Lung (tissue), 12 donors: ENCODE measurements around the gene DNASE2. TPM values are rescaled to one million over a fixed set of nuclear protein-coding genes. Genes with fewer than 3 reads are reported as not detected.
"Not testable (repeated sequence)": the region's sequence is repeated elsewhere in the genome, so short reads cannot be mapped to it uniquely, and the experiment has no call there.

Source experiments
- ATAC-seq: fragments of 200-7000 bp; cut with Tn5 transposase; one replicate; pipeline ENCODE4 v1.9.1; 2020; ENCODE audit warnings: moderate number of reproducible peaks; ENCODE audit not compliant: insufficient read depth, low FRiP score
- DNase-seq, 3 donors: peaks; one replicate each; pipeline ENCODE4 v3.0.0-alpha.2; 2013 to 2017
- H3K27ac ChIP-seq, 2 donors: one replicate each; pipeline ENCODE4 v1.5.1; 2013; ENCODE audit warnings: mild to moderate bottlenecking in 2 of 2, moderate library complexity in 2 of 2, control low read depth in 1 of 2, inconsistent platforms in 1 of 2, low read depth in 1 of 2, low read length in 1 of 2
- H3K27me3 ChIP-seq, 3 donors: one replicate each; pipeline ENCODE4 v1.5.1; 2013; ENCODE audit warnings: low read length in 2 of 3; ENCODE audit not compliant: control insufficient read depth in 3 of 3, insufficient read depth in 3 of 3
- H3K36me3 ChIP-seq, 4 donors: one replicate each; pipeline ENCODE4 v1.5.1; 2013; ENCODE audit warnings: low read length in 4 of 4, mild to moderate bottlenecking in 1 of 4, moderate library complexity in 1 of 4; ENCODE audit not compliant: control insufficient read depth in 4 of 4, insufficient read depth in 4 of 4
- H3K4me1 ChIP-seq, 5 donors: one replicate each; pipeline ENCODE4 v1.5.1; 2013; ENCODE audit warnings: low read length in 5 of 5, mild to moderate bottlenecking in 2 of 5, moderate library complexity in 1 of 5; ENCODE audit not compliant: control insufficient read depth in 5 of 5, insufficient read depth in 5 of 5
- H3K4me3 ChIP-seq: one replicate; pipeline ENCODE4 v1.5.1; 2013; ENCODE audit warnings: mild to moderate bottlenecking, control low read depth, moderate library complexity
- H3K9ac ChIP-seq, 2 donors: one replicate each; pipeline ENCODE4 v1.5.1; 2013; ENCODE audit warnings: low read length in 2 of 2, control low read depth in 1 of 2; ENCODE audit not compliant: insufficient read depth in 1 of 2
- H3K9me3 ChIP-seq, 4 donors: one replicate each; pipeline ENCODE4 v1.5.1; 2013; ENCODE audit warnings: low read length in 3 of 4, mild to moderate bottlenecking in 1 of 4, moderate library complexity in 1 of 4; ENCODE audit not compliant: control insufficient read depth in 4 of 4, insufficient read depth in 3 of 4
- WGBS, 2 donors: extraction: QIAGEN DNeasy Blood & Tissue Kit; methylation state at CpG; one replicate each; pipeline ENCODE4 v1.1.7; 2013; 5-methylcytosine and 5-hydroxymethylcytosine counted together
- polyA plus RNA-seq, 2 donors: library from polyadenylated mRNA; stranded (reverse); fragments of 200-250 nt; gene quantifications; one replicate each; pipeline ENCODE4 v1.2.1, GENCODE V29; 2013
- total RNA-seq, 2 donors: library from RNA; depleted of rRNA in 1 of 2; stranded (reverse); fragments of >200 nt in 1 of 2; gene quantifications; one replicate each; pipeline ENCODE4 v1.2.1, GENCODE V29; 2014 to 2021
- TF ChIP-seq, protein P1 (sequence below): IDR thresholded peaks from 2 replicates; pipeline ENCODE4 v1.5.1; 2012; ENCODE audit warnings: mild to moderate bottlenecking; ENCODE audit errors: control extremely low read depth, extremely low read depth
- donor health status: control.
- donor health status: control.
- donor health status: Bipolar disorder and iron deficiency.
- donor health status: healthy.
- donor health status: DM: yes; HTN: yes; CAD: no.

Gene DNASE2
- total and polyA plus RNA-seq, 4 donors: 31.2 to 72.3 (median 50.1) TPM

DNA sequence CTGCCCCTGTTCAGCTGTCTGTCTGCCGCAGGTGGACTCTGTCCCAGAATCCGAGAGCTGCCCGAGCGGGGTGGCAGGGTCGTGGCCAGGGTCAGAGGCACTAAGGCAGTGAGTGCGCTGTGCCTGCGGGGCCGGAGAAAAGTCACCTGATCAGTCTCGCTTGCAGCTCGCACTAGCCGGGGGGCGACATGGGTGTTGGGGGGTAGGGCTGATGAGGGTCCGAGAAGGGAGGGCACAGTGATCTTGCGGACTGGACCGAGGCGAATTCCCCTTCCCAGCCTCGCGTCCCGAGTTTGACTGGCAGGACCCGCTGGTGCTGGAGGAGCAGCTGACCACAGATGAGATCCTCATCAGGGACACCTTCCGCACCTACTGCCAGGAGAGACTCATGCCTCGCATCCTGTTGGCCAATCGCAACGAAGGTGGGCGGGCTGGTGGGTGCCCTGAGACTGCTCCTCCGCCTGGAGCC, 10.3 kb upstream of the DNASE2 start:
- DNase-seq: no peak
- TF ChIP-seq, protein P1, sequence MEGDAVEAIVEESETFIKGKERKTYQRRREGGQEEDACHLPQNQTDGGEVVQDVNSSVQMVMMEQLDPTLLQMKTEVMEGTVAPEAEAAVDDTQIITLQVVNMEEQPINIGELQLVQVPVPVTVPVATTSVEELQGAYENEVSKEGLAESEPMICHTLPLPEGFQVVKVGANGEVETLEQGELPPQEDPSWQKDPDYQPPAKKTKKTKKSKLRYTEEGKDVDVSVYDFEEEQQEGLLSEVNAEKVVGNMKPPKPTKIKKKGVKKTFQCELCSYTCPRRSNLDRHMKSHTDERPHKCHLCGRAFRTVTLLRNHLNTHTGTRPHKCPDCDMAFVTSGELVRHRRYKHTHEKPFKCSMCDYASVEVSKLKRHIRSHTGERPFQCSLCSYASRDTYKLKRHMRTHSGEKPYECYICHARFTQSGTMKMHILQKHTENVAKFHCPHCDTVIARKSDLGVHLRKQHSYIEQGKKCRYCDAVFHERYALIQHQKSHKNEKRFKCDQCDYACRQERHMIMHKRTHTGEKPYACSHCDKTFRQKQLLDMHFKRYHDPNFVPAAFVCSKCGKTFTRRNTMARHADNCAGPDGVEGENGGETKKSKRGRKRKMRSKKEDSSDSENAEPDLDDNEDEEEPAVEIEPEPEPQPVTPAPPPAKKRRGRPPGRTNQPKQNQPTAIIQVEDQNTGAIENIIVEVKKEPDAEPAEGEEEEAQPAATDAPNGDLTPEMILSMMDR: no peak
- Histone ChIP-seq H3K36me3 (peaks cover 0 to 13% (median 10%) of the 10 kb centered on the region in 4 donors), H3K27ac (peak overlapping the region; percentile 75 to 79), H3K9ac (peak overlapping the region; percentile 60 to 74), H3K4me1 (peaks cover 0 to 12% (median 4%) of the 10 kb centered on the region in 5 donors), H3K4me3 (peak overlapping the region; percentile 71), H3K9me3 (no peaks in the 10 kb centered on the region), H3K27me3 (no peaks in the 10 kb centered on the region)
- ATAC-seq: no peak
- WGBS, 2 donors: 6 to 10% methylated on average over 21 to 26 of the region's 26 CpGs

DNA sequence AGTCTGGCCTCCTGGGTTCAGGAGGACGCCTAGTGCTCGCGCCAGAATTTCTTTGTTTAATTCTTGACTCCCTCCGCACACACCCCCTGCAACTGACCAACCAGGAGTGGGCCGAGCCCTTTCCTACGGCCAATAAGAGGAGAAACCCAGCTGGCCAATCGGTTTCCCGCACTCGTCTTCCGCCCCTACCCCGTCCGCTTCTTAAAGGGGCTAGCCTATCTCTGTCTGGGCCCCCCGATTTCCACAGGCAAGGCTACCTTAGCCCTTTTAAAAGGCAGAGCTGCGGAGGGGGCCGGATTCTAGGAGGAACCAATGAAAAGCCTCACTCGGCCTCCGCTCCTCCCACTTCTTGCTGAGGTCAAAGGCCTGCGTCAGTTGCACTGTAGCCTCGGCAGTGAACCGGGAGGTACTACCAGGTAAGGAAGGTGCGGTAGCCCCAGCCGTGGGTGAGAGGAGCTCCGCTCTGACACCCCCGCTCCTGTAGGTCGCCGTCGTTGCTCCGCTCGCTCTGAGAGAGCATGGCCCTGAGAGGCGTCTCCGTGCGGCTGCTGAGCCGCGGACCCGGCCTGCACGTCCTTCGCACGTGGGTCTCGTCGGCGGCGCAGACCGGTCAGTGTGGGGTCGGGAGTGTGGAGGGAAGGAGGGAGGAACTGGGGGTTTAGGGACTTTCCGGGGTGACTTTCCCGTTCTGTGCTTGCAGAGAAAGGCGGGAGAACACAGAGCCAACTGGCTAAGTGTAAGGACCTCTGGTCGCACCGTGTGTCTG, 9.7 kb upstream of the DNASE2 start, which contains the start of gene GCDH:
TSS of gene GCDH (plus strand) at position 374 of the 766 bp plus-strand sequence. CDS start at position 519, 145 bp downstream.
- DNase-seq (peak; percentile 99), ATAC-seq (peak; percentile 99)
- Histone ChIP-seq H3K9me3 (no peaks in the 10 kb centered on the region), H3K9ac (peak within 1 kb of the TSS; percentile 60 to 83), H3K36me3 (peaks cover 0 to 7% (median 6%) of the 10 kb centered on the region in 4 donors), H3K27ac (peak within 1 kb of the TSS; percentile 77 to 84), H3K4me3 (peak within 1 kb of the TSS; percentile 71), H3K4me1 (peaks cover 0 to 12% (median 4%) of the 10 kb centered on the region in 5 donors), H3K27me3 (peaks cover 0 to 6% (median 0%) of the 10 kb centered on the region in 3 donors)
- TF ChIP-seq, protein P1: no peak
- 0 to 1% methylated on average over 49 of the region's 49 CpGs for WGBS, 2 donors

DNA sequence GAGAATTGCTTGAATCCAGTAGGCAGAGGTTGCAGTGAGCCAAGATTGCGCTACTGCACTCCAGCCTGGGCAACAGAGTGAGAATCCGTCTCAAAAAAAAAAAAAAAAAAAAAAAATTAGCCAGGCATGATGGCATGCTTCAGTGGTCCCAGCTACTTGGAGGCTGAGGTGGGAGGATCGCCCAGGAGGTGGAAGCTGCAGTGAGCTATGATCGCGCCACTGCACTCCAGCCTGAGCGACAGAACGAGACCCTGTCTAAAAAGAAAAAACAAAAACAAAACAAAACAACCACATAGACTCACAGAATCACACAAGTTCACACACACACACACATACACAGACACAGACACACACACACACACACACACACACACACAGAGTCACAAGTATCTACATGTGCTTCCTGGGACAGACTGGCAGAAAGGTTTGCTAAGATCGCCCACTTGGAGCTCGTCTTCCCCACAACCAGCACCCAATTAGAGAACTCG, 9.1 kb upstream of the DNASE2 start:
- H3K4me1 ChIP-seq: peaks cover 0 to 12% (median 4%) of the 10 kb centered on the region in 5 donors
- H3K27me3 ChIP-seq, H3K9me3 ChIP-seq, DNase-seq, H3K36me3 ChIP-seq, H3K4me3 ChIP-seq, ATAC-seq: not testable (repeated sequence)
- 34 to 36% methylated on average over 9 to 10 of the region's 10 CpGs for WGBS, 2 donors
- peak overlapping the region; percentile 77 to 84 for H3K27ac ChIP-seq
- peak overlapping the region in 1 of 2 donors; percentile 83 for H3K9ac ChIP-seq

DNA sequence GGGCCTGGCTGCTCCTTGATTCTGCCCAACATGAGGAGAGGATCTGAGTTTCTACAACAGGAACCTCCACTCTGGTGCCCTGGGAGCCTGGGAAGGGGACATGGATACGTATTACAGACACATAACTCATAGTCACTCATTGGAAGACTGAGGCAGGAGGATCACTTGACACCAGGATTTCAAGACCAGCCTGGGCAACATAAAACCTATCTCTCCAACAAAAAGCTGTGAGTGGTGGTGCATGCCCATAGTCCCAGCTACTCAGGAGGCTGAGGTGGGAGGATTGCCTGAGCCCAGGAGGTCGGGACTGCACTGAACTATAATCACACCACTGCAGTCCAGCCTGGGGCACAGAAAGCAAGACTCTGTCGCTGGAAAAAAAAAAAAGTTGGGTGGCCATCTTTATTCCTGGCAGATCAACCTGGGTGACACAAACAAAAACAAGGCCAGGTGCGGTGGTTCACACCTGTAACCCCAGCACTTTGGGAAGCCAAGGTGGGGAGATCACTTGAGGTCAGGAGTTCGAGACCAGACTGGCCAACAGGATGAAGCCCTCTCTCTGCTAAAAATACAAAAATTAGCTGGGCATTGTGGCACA, 6.9 kb upstream of the DNASE2 start:
- H3K36me3 ChIP-seq: peaks cover 0 to under 1% (median 0%) of the 10 kb centered on the region in 4 donors
- no peak overlapping the region for H3K9ac ChIP-seq
- TF ChIP-seq, protein P1: no peak
- H3K27ac ChIP-seq: no peak overlapping the region
- 74 to 80% methylated on average over 5 of the region's 5 CpGs for WGBS, 2 donors
- H3K9me3 ChIP-seq: peaks cover 0 to 9% (median 3%) of the 10 kb centered on the region in 4 donors
- DNase-seq (no peak), ATAC-seq (no peak)
- H3K27me3 ChIP-seq: peaks cover 0 to 23% (median 14%) of the 10 kb centered on the region in 3 donors
- no peak overlapping the region for H3K4me3 ChIP-seq
- H3K4me1 ChIP-seq: peaks cover 0 to 17% (median 4%) of the 10 kb centered on the region in 5 donors
